GM23338 (cell line): ENCODE measurements around the gene NDRG3.

Experiments used
- JUNB ChIP-seq: IDR thresholded peaks from one replicate; pipeline ENCODE4 v1.6.1; 2016; ENCODE audit warnings: antibody characterized with exemption; ENCODE audit not compliant: unreplicated experiment
- POLR2AphosphoS5 ChIP-seq: IDR thresholded peaks from 2 replicates; pipeline ENCODE4 v1.6.1; 2016; ENCODE audit warnings: antibody characterized with exemption, low read depth
- STAT1 ChIP-seq: IDR thresholded peaks from one replicate; pipeline ENCODE4 v1.6.1; 2016; ENCODE audit warnings: antibody characterized with exemption; ENCODE audit not compliant: unreplicated experiment
- TF ChIP-seq, protein P1 (sequence below), 2 experiments: fragments of 200-600 bp in 1 of 2; sonication (generic) in 1 of 2; conservative IDR thresholded peaks; 2 replicates each; pipeline versions ENCODE4 v1.5.1 to v1.6.1; 2016 to 2017; ENCODE audit warnings: antibody characterized with exemption in 2 of 2, low read depth in 2 of 2, mild to moderate bottlenecking in 2 of 2, moderate library complexity in 1 of 2
- TF ChIP-seq, protein P2 (sequence below): IDR thresholded peaks from one replicate; pipeline ENCODE4 v1.6.1; 2018; ENCODE audit warnings: antibody characterized with exemption; ENCODE audit not compliant: unreplicated experiment
- TF ChIP-seq, protein P3 (sequence below): IDR thresholded peaks from 2 replicates; pipeline ENCODE4 v1.6.1; 2016; ENCODE audit warnings: antibody characterized with exemption

DNA sequence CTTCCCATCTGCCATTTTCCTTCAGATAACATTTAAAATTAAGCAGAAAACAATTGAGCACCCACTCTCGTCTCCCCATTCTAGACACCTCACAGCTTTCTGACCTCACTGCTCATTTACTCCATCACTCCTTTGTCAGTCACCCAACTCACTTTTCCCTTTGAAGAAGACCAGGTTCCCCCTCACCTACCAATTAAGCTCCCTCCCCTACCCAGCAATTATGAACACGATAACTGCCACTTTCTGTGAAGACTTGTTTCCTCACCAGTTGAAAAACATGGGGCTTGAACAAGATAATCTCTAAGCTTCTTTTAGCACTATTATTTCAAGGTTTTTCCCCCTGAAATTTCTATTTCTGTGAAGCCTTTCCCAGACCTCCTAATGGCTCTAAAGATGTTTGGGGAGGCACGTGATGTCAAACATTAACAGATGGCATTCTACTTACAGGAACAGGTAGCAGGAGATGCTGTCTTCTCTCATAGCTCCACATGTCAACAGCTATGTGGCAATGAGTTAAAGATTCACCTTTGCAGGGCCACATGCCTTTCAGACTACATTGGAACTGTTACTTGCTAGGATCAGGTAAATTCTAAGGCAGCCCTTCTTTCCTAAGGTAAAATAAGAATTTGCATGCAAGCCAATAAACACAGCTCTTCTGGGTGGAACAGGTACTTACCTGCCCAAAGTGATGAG is 75.1 kb downstream of the NDRG3 start:
- TF ChIP-seq, protein P1, sequence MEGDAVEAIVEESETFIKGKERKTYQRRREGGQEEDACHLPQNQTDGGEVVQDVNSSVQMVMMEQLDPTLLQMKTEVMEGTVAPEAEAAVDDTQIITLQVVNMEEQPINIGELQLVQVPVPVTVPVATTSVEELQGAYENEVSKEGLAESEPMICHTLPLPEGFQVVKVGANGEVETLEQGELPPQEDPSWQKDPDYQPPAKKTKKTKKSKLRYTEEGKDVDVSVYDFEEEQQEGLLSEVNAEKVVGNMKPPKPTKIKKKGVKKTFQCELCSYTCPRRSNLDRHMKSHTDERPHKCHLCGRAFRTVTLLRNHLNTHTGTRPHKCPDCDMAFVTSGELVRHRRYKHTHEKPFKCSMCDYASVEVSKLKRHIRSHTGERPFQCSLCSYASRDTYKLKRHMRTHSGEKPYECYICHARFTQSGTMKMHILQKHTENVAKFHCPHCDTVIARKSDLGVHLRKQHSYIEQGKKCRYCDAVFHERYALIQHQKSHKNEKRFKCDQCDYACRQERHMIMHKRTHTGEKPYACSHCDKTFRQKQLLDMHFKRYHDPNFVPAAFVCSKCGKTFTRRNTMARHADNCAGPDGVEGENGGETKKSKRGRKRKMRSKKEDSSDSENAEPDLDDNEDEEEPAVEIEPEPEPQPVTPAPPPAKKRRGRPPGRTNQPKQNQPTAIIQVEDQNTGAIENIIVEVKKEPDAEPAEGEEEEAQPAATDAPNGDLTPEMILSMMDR (conservative IDR thresholded peaks at IDR 0.05; ENCODE audit: low read depth in 2 of 2) = no peak
- TF ChIP-seq POLR2AphosphoS5 (no peak), STAT1 (no peak), JUNB (no peak)
- TF ChIP-seq, protein P2, sequence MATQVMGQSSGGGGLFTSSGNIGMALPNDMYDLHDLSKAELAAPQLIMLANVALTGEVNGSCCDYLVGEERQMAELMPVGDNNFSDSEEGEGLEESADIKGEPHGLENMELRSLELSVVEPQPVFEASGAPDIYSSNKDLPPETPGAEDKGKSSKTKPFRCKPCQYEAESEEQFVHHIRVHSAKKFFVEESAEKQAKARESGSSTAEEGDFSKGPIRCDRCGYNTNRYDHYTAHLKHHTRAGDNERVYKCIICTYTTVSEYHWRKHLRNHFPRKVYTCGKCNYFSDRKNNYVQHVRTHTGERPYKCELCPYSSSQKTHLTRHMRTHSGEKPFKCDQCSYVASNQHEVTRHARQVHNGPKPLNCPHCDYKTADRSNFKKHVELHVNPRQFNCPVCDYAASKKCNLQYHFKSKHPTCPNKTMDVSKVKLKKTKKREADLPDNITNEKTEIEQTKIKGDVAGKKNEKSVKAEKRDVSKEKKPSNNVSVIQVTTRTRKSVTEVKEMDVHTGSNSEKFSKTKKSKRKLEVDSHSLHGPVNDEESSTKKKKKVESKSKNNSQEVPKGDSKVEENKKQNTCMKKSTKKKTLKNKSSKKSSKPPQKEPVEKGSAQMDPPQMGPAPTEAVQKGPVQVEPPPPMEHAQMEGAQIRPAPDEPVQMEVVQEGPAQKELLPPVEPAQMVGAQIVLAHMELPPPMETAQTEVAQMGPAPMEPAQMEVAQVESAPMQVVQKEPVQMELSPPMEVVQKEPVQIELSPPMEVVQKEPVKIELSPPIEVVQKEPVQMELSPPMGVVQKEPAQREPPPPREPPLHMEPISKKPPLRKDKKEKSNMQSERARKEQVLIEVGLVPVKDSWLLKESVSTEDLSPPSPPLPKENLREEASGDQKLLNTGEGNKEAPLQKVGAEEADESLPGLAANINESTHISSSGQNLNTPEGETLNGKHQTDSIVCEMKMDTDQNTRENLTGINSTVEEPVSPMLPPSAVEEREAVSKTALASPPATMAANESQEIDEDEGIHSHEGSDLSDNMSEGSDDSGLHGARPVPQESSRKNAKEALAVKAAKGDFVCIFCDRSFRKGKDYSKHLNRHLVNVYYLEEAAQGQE = no peak
- TF ChIP-seq, protein P3, sequence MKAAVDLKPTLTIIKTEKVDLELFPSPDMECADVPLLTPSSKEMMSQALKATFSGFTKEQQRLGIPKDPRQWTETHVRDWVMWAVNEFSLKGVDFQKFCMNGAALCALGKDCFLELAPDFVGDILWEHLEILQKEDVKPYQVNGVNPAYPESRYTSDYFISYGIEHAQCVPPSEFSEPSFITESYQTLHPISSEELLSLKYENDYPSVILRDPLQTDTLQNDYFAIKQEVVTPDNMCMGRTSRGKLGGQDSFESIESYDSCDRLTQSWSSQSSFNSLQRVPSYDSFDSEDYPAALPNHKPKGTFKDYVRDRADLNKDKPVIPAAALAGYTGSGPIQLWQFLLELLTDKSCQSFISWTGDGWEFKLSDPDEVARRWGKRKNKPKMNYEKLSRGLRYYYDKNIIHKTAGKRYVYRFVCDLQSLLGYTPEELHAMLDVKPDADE = no peak
